Breast epithelium (tissue), 3 donors: Measurements from ENCODE around the gene IL11.

Source experiments
- POLR2A ChIP-seq: fragments of 450-650 bp; IDR thresholded peaks from one replicate; pipeline ENCODE4 v1.6.1; 2016; ENCODE audit warnings: antibody characterized with exemption, mild to moderate bottlenecking, moderate library complexity
- POLR2AphosphoS5 ChIP-seq, 3 donors: sonication (generic); formaldehyde crosslinking; IDR thresholded peaks; one replicate each; pipeline ENCODE4 v1.6.1; 2017; ENCODE audit warnings: antibody characterized with exemption in 3 of 3

DNA sequence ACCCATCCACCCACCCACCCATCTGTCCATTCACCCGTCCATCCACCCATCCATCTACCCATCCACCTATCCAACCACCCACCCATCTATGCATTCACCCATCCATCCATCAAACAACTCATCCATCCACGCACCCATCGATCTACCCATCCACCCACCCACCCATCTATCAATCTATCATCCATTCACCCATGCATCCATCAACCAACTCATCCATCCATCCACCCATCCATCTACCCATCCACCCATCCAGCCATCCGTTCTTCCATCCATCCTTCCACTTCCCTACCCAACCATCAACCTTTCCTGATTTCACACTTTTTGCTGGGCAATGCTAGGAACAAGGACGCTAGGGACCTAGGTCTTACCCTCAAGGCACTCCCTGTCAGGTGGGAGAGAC is 11.8 kb upstream of the IL11 start:
- TF ChIP-seq POLR2AphosphoS5 (IDR thresholded peaks at IDR 0.05) (no peak), POLR2A (no peak)
